ENCODE results near the gene UBQLN3. TPM values are rescaled to one million over a fixed set of nuclear protein-coding genes. Genes with fewer than 3 reads are reported as not detected.

The UBQLN3 gene
- total RNA-seq, 1 donor from 2014 or later: not detected

DNA sequence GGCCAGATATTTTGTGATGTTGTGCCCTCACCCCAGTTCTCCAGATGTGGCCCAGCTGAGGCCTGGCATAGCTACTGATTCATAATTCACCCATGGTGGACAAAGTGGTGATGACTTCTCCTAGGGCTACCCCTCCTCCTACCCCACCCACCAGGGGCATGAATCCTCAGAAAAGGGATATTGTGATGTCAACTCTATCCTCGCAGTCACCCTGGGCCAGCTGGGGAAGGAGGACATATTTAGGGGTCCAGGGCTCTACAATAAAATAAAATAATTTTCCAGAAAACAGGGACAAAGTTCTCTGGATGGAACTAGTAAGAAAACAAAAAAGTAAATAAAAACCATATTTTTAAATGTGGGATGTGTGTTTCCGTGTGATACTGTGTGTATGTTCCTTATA is 6.8 kb upstream of the UBQLN3 start, which contains the start of gene UBQLNL:
Gene UBQLNL, minus strand, starts transcription at position 101 of the 400 bp plus-strand sequence. CDS start 258 bp downstream, outside the sequence.
- Histone ChIP-seq H3K36me3 (ENCODE audit: control insufficient read depth, insufficient read depth, low read length) (no peaks in the 10 kb centered on the region), H3K4me3 (ENCODE audit: low read depth, low read length) (no peak within 1 kb of the TSS), H3K27me3 (ENCODE audit: control insufficient read depth, insufficient read depth, low read length) (no peaks in the 10 kb centered on the region)
- no peak for DNase-seq (ENCODE audit: low read depth)
- TF ChIP-seq, protein P1, sequence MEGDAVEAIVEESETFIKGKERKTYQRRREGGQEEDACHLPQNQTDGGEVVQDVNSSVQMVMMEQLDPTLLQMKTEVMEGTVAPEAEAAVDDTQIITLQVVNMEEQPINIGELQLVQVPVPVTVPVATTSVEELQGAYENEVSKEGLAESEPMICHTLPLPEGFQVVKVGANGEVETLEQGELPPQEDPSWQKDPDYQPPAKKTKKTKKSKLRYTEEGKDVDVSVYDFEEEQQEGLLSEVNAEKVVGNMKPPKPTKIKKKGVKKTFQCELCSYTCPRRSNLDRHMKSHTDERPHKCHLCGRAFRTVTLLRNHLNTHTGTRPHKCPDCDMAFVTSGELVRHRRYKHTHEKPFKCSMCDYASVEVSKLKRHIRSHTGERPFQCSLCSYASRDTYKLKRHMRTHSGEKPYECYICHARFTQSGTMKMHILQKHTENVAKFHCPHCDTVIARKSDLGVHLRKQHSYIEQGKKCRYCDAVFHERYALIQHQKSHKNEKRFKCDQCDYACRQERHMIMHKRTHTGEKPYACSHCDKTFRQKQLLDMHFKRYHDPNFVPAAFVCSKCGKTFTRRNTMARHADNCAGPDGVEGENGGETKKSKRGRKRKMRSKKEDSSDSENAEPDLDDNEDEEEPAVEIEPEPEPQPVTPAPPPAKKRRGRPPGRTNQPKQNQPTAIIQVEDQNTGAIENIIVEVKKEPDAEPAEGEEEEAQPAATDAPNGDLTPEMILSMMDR (IDR thresholded peaks at IDR 0.05; ENCODE audit: insufficient read depth, low read length, poor library complexity, severe bottlenecking): no peak

DNA sequence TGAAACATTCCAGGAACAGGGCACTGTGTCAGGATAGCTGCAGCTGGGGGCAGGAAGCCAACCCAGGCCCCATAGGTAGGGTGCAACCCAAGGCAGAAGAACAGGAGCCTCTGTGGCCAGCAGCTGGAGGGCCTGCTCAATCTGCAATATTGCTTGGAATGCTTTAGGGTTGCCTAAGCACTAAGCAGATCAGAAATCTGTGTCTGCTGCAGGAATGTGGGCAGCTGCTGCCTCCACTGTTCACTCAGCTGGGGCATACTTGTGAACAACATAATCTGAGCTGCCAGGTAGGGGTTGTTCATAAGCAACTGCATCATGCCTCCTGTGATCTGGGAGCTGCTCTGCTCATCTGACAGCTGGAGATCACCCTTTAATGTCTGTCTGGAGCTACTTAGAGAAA is 5.1 kb upstream of the UBQLN3 start:
- no peak for DNase-seq (ENCODE audit: low read depth)
- H3K4me3 ChIP-seq (ENCODE audit: low read depth, low read length): no peak overlapping the region
- no peaks in the 10 kb centered on the region for H3K27me3 ChIP-seq (ENCODE audit: control insufficient read depth, insufficient read depth, low read length)
- TF ChIP-seq, protein P1 (IDR thresholded peaks at IDR 0.05; ENCODE audit: insufficient read depth, low read length, poor library complexity, severe bottlenecking): no peak
- H3K36me3 ChIP-seq (ENCODE audit: control insufficient read depth, insufficient read depth, low read length): no peaks in the 10 kb centered on the region

DNA sequence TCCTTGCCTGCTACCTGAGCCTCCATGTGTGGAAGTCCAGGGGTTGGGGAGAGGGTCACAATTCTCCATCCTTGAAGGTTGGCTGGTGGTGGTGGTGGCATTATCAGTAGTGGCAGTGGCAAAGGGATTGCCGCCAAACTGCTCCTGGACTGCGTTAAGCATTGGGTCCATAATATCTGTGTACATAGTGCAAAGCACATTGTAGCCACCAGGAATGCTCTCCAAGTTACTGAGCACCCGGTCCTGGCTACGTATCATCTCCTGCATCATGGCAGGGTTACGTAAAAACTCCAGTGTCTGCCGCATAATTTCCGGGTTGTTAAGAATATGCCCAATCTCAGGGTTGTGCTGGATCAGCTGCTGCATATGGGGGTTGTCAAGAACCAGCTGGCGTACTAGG is 1.2 kb downstream of the UBQLN3 start:
- Histone ChIP-seq H3K36me3 (ENCODE audit: control insufficient read depth, insufficient read depth, low read length) (no peaks in the 10 kb centered on the region), H3K27me3 (ENCODE audit: control insufficient read depth, insufficient read depth, low read length) (no peaks in the 10 kb centered on the region), H3K4me3 (ENCODE audit: low read depth, low read length) (no peak overlapping the region)
- TF ChIP-seq, protein P1 (IDR thresholded peaks at IDR 0.05; ENCODE audit: insufficient read depth, low read length, poor library complexity, severe bottlenecking): no peak
- DNase-seq (ENCODE audit: low read depth): no peak

DNA sequence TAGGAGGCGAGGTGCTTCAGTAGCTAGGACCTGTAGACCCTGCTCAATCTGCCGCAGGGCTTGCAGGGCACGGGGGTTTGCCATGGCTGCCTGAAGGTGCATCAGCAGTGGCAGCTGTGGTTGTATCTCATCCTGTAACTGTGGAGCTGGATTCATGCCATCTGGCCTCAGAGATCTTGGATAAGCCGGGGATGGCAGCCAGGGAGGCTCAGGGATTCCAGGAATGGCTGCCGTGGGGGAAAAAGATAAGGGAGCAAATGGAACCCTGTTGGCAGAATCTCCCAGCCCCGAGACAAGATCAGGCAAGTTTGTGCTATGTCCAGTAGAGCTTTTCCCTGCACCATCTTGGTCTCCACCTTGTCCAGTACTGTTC is 1.8 kb downstream of the UBQLN3 start:
- TF ChIP-seq, protein P1 (IDR thresholded peaks at IDR 0.05; ENCODE audit: insufficient read depth, low read length, poor library complexity, severe bottlenecking): no peak

DNA sequence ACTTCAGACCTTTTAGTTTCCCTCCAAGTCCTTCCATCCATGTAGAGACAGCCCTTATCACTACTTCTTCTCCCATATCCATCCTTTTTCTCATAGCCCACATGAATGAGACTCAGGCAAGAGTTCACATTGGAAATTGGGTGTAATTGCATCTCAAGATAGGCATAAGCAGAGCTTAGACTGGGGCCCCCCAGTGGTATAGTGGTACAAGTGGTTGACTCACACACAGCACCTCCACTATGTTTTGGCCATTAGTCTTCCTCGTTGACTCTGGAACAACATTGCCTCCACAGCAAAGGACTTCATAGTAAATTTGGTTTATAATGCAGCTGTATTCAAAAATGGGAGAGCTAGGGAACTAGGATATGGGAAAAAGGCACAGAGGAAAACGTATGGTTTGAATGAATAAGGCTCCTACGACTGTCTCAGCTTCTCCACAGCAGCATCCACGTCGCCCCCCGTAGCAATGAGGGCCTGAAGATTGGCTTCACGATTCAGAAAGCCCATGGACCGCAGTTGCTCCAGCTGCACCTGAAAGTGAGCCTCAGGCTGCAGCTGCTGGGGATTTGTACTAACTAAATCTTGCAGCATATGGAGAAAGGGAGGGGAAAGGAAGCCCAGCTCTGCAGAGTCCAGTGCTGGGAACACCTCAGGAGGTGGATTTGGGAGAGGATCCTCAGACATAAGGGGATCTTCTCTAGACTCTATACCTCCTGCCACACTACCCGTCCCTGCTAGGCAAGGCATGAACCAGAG is 2.4 kb downstream of the UBQLN3 start:
- no peak for DNase-seq (ENCODE audit: low read depth)

More for the DNA sequence above, 1.8 kb downstream of the UBQLN3 start:
- Histone ChIP-seq H3K27me3 (ENCODE audit: control insufficient read depth, insufficient read depth, low read length) (no peaks in the 10 kb centered on the region), H3K36me3 (ENCODE audit: control insufficient read depth, insufficient read depth, low read length) (no peaks in the 10 kb centered on the region), H3K4me3 (ENCODE audit: low read depth, low read length) (no peak overlapping the region)
- DNase-seq (ENCODE audit: low read depth): no peak

More for the DNA sequence above, 2.4 kb downstream of the UBQLN3 start:
- no peaks in the 10 kb centered on the region for H3K27me3 ChIP-seq (ENCODE audit: control insufficient read depth, insufficient read depth, low read length)
- TF ChIP-seq, protein P1 (IDR thresholded peaks at IDR 0.05; ENCODE audit: insufficient read depth, low read length, poor library complexity, severe bottlenecking): no peak
- H3K36me3 ChIP-seq (ENCODE audit: control insufficient read depth, insufficient read depth, low read length): no peaks in the 10 kb centered on the region
- H3K4me3 ChIP-seq (ENCODE audit: low read depth, low read length): no peak overlapping the region
